Measurements from ENCODE around the gene NET1.

- TF ChIP-seq CTCF (IDR thresholded peaks at IDR 0.05) = no peak
- TF ChIP-seq POLR2A (IDR thresholded peaks at IDR 0.05) = no peak
These were observed 17.2 kb upstream of the NET1 start for GRCh38 chr10:5395168-5395567.

Data from heart left ventricle (tissue), 13 donors.